GM12878 (cell line): ENCODE data around the gene IFNA17. TPM values are rescaled to one million over a fixed set of nuclear protein-coding genes. Genes with fewer than 3 reads are reported as not detected.

ENCODE experiments used
- ATF7 ChIP-seq: fragments of 450-650 bp; IDR thresholded peaks from 2 replicates; pipeline ENCODE4 v1.6.1; 2016; ENCODE audit warnings: low read depth, mild to moderate bottlenecking
- BMI1 ChIP-seq: fragments of 450-650 bp; IDR thresholded peaks from 2 replicates; pipeline ENCODE4 v1.6.1; 2016; ENCODE audit warnings: mild to moderate bottlenecking, moderate library complexity, borderline replicate concordance
- BRCA1 ChIP-seq: IDR thresholded peaks from 2 replicates; pipeline ENCODE4 v1.6.1; 2011; ENCODE audit warnings: low read depth, low read length, improper control_type of control experiment
- CEBPB ChIP-seq, 2 experiments: fragments of 150-350 bp in 1 of 2; IDR thresholded peaks; 2 replicates each; pipeline ENCODE4 v1.6.1; 2012 to 2014; ENCODE audit warnings: low read depth in 2 of 2, low read length in 2 of 2, borderline replicate concordance in 1 of 2, inconsistent platforms in 1 of 2
- E2F4 ChIP-seq: IDR thresholded peaks from 2 replicates; pipeline ENCODE4 v1.6.1; 2012; ENCODE audit warnings: low read depth, low read length, improper control_type of control experiment
- HDGF ChIP-seq: fragments of 450-650 bp; IDR thresholded peaks from 2 replicates; pipeline ENCODE4 v1.6.1; 2016; ENCODE audit warnings: antibody characterized with exemption
- JUND ChIP-seq: IDR thresholded peaks from 2 replicates; pipeline ENCODE4 v1.6.1; 2012; ENCODE audit warnings: low read depth, mild to moderate bottlenecking, low read length, improper control_type of control experiment, moderate library complexity
- KAT2A ChIP-seq: conservative IDR thresholded peaks from 2 replicates; pipeline ENCODE4 v1.6.1; 2011; ENCODE audit warnings: low read depth, low read length; ENCODE audit not compliant: control insufficient read depth
- RBBP5 ChIP-seq: fragments of 200-600 bp; sonication (generic); conservative IDR thresholded peaks from 2 replicates; pipeline ENCODE4 v1.6.1; 2016
- SP1 ChIP-seq: IDR thresholded peaks from one replicate; pipeline ENCODE4 v1.6.1; 2011; ENCODE audit warnings: low read depth, low read length
- SREBF1 ChIP-seq: IDR thresholded peaks from 2 replicates; pipeline ENCODE4 v1.6.1; 2012; ENCODE audit warnings: mild to moderate bottlenecking, low read length
- SRF ChIP-seq, 2 experiments: IDR thresholded peaks; 2 replicates each; pipeline ENCODE4 v1.6.1; 2011; ENCODE audit warnings: low read depth in 2 of 2, low read length in 2 of 2, mild to moderate bottlenecking in 1 of 2, moderate library complexity in 1 of 2
- ZBED1 ChIP-seq: IDR thresholded peaks from 2 replicates; pipeline ENCODE4 v1.6.1; 2016; ENCODE audit warnings: borderline replicate concordance
- polyA plus RNA-seq, 11 experiments: library from polyadenylated mRNA; depleted of rRNA in 4 of 11; unstranded in 6 of 11; stranded (reverse) in 5 of 11; fragments of >200 nt; fragmentation: Nextera tagmentation in 4 of 11; fragmentation: Illumina TruSeq in 1 of 11; extraction: Ambion mirVana in 4 of 11; extraction: Trizol in 1 of 11; gene quantifications; 1 replicate in 1 of 11; 2 replicates in 10 of 11; pipeline versions ENCODE4 v1.2.1 to v1.2.3, GENCODE V29; 2011 to 2016; ENCODE audit warnings: inconsistent platforms in 2 of 11, missing spikeins in 2 of 11, low read depth in 1 of 11
- total RNA-seq, 4 experiments: library from RNA; depleted of rRNA in 3 of 4; stranded (reverse); fragments of >200 nt in 3 of 4; fragmentation: Illumina TruSeq in 1 of 4; extraction: Trizol in 1 of 4; gene quantifications; 2 replicates each; pipeline versions ENCODE4 v1.2.1 to v1.2.3, GENCODE V29; 2013 to 2021
- TF ChIP-seq, protein P1 (sequence below): fragments of 450-650 bp; IDR thresholded peaks from 2 replicates; pipeline ENCODE4 v1.6.1; 2017; ENCODE audit warnings: mild to moderate bottlenecking
- TF ChIP-seq, protein P2 (sequence below): fragments of 450-650 bp; IDR thresholded peaks from 2 replicates; pipeline ENCODE4 v1.6.1; 2016; ENCODE audit warnings: mild to moderate bottlenecking
- TF ChIP-seq, protein P3 (sequence below): IDR thresholded peaks from 2 replicates; pipeline ENCODE4 v1.6.1; 2012; ENCODE audit warnings: mild to moderate bottlenecking, low read depth, low read length
- TF ChIP-seq, protein P4 (sequence below): fragments of 450-650 bp; conservative IDR thresholded peaks from 2 replicates; pipeline ENCODE4 v1.6.1; 2017; ENCODE audit warnings: mild to moderate bottlenecking, moderate library complexity

IFNA17 gene
- total and polyA plus RNA-seq, 10 of the 15 experiments (the other 5 are each of a cell fraction or from before 2014, with no cell fraction given) = not detected

GRCh38 chr9:21267485-21268346 lies 39.7 kb upstream of the IFNA17 start (continued):
- TF ChIP-seq, protein P1, sequence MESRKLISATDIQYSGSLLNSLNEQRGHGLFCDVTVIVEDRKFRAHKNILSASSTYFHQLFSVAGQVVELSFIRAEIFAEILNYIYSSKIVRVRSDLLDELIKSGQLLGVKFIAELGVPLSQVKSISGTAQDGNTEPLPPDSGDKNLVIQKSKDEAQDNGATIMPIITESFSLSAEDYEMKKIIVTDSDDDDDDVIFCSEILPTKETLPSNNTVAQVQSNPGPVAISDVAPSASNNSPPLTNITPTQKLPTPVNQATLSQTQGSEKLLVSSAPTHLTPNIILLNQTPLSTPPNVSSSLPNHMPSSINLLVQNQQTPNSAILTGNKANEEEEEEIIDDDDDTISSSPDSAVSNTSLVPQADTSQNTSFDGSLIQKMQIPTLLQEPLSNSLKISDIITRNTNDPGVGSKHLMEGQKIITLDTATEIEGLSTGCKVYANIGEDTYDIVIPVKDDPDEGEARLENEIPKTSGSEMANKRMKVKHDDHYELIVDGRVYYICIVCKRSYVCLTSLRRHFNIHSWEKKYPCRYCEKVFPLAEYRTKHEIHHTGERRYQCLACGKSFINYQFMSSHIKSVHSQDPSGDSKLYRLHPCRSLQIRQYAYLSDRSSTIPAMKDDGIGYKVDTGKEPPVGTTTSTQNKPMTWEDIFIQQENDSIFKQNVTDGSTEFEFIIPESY = no peak
- TF ChIP-seq E2F4 = no peak
- TF ChIP-seq, protein P2, sequence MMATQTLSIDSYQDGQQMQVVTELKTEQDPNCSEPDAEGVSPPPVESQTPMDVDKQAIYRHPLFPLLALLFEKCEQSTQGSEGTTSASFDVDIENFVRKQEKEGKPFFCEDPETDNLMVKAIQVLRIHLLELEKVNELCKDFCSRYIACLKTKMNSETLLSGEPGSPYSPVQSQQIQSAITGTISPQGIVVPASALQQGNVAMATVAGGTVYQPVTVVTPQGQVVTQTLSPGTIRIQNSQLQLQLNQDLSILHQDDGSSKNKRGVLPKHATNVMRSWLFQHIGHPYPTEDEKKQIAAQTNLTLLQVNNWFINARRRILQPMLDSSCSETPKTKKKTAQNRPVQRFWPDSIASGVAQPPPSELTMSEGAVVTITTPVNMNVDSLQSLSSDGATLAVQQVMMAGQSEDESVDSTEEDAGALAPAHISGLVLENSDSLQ = no peak
- no peak for TF ChIP-seq SREBF1
- no peak for TF ChIP-seq RBBP5
- TF ChIP-seq ATF7 = 0 out of 2 replicates have a peak, but pooled peaks have one; percentile 30
- no peak for TF ChIP-seq SRF (IDR thresholded peaks at IDR 0.05; ENCODE audit: low read depth in 2 of 2, low read length in 2 of 2)
- TF ChIP-seq ZBED1 = no peak
- TF ChIP-seq, protein P3, sequence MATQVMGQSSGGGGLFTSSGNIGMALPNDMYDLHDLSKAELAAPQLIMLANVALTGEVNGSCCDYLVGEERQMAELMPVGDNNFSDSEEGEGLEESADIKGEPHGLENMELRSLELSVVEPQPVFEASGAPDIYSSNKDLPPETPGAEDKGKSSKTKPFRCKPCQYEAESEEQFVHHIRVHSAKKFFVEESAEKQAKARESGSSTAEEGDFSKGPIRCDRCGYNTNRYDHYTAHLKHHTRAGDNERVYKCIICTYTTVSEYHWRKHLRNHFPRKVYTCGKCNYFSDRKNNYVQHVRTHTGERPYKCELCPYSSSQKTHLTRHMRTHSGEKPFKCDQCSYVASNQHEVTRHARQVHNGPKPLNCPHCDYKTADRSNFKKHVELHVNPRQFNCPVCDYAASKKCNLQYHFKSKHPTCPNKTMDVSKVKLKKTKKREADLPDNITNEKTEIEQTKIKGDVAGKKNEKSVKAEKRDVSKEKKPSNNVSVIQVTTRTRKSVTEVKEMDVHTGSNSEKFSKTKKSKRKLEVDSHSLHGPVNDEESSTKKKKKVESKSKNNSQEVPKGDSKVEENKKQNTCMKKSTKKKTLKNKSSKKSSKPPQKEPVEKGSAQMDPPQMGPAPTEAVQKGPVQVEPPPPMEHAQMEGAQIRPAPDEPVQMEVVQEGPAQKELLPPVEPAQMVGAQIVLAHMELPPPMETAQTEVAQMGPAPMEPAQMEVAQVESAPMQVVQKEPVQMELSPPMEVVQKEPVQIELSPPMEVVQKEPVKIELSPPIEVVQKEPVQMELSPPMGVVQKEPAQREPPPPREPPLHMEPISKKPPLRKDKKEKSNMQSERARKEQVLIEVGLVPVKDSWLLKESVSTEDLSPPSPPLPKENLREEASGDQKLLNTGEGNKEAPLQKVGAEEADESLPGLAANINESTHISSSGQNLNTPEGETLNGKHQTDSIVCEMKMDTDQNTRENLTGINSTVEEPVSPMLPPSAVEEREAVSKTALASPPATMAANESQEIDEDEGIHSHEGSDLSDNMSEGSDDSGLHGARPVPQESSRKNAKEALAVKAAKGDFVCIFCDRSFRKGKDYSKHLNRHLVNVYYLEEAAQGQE = no peak
- peak; percentile 43; the same call in 1 of the 2 replicates for TF ChIP-seq BMI1
- no peak for TF ChIP-seq JUND
- TF ChIP-seq SP1 = no peak
- TF ChIP-seq, protein P4, sequence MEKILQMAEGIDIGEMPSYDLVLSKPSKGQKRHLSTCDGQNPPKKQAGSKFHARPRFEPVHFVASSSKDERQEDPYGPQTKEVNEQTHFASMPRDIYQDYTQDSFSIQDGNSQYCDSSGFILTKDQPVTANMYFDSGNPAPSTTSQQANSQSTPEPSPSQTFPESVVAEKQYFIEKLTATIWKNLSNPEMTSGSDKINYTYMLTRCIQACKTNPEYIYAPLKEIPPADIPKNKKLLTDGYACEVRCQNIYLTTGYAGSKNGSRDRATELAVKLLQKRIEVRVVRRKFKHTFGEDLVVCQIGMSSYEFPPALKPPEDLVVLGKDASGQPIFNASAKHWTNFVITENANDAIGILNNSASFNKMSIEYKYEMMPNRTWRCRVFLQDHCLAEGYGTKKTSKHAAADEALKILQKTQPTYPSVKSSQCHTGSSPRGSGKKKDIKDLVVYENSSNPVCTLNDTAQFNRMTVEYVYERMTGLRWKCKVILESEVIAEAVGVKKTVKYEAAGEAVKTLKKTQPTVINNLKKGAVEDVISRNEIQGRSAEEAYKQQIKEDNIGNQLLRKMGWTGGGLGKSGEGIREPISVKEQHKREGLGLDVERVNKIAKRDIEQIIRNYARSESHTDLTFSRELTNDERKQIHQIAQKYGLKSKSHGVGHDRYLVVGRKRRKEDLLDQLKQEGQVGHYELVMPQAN = no peak
- no peak for TF ChIP-seq CEBPB (IDR thresholded peaks at IDR 0.05; ENCODE audit: borderline replicate concordance in 1 of 2, low read depth in 2 of 2, low read length in 2 of 2)
- TF ChIP-seq HDGF = no peak
- TF ChIP-seq BRCA1 = no peak
- TF ChIP-seq KAT2A = no peak
